VCaP (cell line): ENCODE results near the gene SLC2A13.

Experiments
- H3K27ac ChIP-seq: fragments of 450-650 bp; 2 replicates; pipeline ENCODE4 v1.5.1; 2017
- CTCF ChIP-seq: fragments of 450-650 bp; conservative IDR thresholded peaks from 2 replicates; pipeline ENCODE4 v1.5.1; 2017; ENCODE audit warnings: mild to moderate bottlenecking, moderate library complexity

Gene SLC2A13

GRCh38 chr12:39846304-39846703 is 259.6 kb downstream of the SLC2A13 start:
- H3K27ac ChIP-seq: no peak overlapping the region
- no peak for TF ChIP-seq CTCF

- H3K27ac ChIP-seq: no peak overlapping the region
- TF ChIP-seq CTCF: no peak
These were observed 265.5 kb downstream of the SLC2A13 start for GRCh38 chr12:39840422-39840821.

- no peak overlapping the region for H3K27ac ChIP-seq
- no peak for TF ChIP-seq CTCF
These were observed 266.8 kb downstream of the SLC2A13 start for GRCh38 chr12:39839072-39839471.

- TF ChIP-seq CTCF: no peak
- H3K27ac ChIP-seq: no peak overlapping the region
These were observed 270.1 kb downstream of the SLC2A13 start for GRCh38 chr12:39835517-39836489.

- TF ChIP-seq CTCF: no peak
- peak overlapping the region; percentile 31 for H3K27ac ChIP-seq
These were observed 274.1 kb downstream of the SLC2A13 start for GRCh38 chr12:39831587-39832315.

- peak overlapping the region; percentile 31 for H3K27ac ChIP-seq
- TF ChIP-seq CTCF: 0 out of 2 replicates have a peak, but pooled peaks have one; percentile 23
These were observed 274.9 kb downstream of the SLC2A13 start for GRCh38 chr12:39830852-39831520.

- H3K27ac ChIP-seq: no peak overlapping the region
- no peak for TF ChIP-seq CTCF
These were observed 275.7 kb downstream of the SLC2A13 start for GRCh38 chr12:39830171-39830570.
